ENCODE results near the gene PDGFB. TPM values are rescaled to one million over a fixed set of nuclear protein-coding genes. Genes with fewer than 3 reads are reported as not detected.

PDGFB gene
- total RNA-seq, 1 experiment from 2014 or later: 8.3 TPM

DNA sequence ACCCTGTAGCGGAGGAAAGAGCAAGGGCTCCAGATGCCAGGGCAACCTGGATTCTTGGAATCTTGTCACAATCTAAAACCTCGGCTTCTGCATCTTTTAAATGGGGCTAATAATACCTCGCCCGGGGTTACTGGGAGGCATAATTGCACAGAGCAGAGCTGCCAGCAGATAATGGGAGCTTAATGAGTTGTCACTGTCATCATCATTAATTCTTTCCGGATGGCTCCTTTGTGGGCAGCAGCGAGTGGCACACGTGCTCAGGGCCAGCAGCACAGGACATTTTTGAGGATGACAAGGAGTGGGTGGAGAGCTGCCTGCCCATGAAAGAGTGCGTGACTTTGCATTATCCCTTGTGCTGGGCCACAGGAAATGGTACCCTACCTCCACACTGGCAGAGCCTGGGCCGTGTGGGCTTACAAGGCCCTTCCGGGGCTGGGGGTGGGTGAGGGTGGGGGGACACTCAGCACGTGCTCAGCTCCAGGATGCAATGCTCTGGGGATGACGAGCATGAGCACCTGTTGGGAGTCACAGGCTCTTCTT is 5.7 kb downstream of the PDGFB start:
- DNase-seq: no peak
- H3K36me3 ChIP-seq (ENCODE audit: control insufficient read depth, insufficient read depth, low read length): no peaks in the 10 kb centered on the region
- CTCF ChIA-PET: no interaction called here
- BruUV-seq (replicated peaks): no TSS peak
- no peaks in the 10 kb centered on the region for H3K9me3 Mint-ChIP-seq (ENCODE audit: unreplicated experiment)
- H3K27me3 ChIP-seq (replicated peaks; ENCODE audit: control insufficient read depth, insufficient read depth, low read length): no peaks in the 10 kb centered on the region
- peaks cover 24% of the 10 kb centered on the region for H3K4me1 Mint-ChIP-seq (ENCODE audit: low read depth, unreplicated experiment)
- H3K4me1 ChIP-seq: peaks cover 20% of the 10 kb centered on the region
- H3K27ac Mint-ChIP-seq (ENCODE audit: unreplicated experiment): peak overlapping the region; percentile 84
- H3K4me3 Mint-ChIP-seq (ENCODE audit: unreplicated experiment): peak overlapping the region; percentile 88
- no peaks in the 10 kb centered on the region for H3K27me3 Mint-ChIP-seq (ENCODE audit: insufficient read depth, unreplicated experiment)
- POLR2A ChIA-PET: no interaction called here
- intact Hi-C loops (cut with micrococcal nuclease; ENCODE audit: unreplicated experiment): no loop called here
- no peak overlapping the region for H3K4me3 ChIP-seq (ENCODE audit: low read depth, low read length)
- H3K36me3 Mint-ChIP-seq (ENCODE audit: insufficient read depth, unreplicated experiment): peaks cover 24% of the 10 kb centered on the region
- no peaks in the 10 kb centered on the region for H3K9me3 ChIP-seq
- TF ChIP-seq, protein P1, sequence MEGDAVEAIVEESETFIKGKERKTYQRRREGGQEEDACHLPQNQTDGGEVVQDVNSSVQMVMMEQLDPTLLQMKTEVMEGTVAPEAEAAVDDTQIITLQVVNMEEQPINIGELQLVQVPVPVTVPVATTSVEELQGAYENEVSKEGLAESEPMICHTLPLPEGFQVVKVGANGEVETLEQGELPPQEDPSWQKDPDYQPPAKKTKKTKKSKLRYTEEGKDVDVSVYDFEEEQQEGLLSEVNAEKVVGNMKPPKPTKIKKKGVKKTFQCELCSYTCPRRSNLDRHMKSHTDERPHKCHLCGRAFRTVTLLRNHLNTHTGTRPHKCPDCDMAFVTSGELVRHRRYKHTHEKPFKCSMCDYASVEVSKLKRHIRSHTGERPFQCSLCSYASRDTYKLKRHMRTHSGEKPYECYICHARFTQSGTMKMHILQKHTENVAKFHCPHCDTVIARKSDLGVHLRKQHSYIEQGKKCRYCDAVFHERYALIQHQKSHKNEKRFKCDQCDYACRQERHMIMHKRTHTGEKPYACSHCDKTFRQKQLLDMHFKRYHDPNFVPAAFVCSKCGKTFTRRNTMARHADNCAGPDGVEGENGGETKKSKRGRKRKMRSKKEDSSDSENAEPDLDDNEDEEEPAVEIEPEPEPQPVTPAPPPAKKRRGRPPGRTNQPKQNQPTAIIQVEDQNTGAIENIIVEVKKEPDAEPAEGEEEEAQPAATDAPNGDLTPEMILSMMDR (IDR thresholded peaks at IDR 0.05; ENCODE audit: insufficient read depth in 1 of 2, low read depth in 1 of 2, low read length in 1 of 2, severe bottlenecking in 1 of 2, unreplicated experiment in 1 of 2): no peak

- no peaks in the 10 kb centered on the region for H3K9me3 ChIP-seq
- no peak for DNase-seq
- peaks cover 20% of the 10 kb centered on the region for H3K4me1 ChIP-seq
- no peaks in the 10 kb centered on the region for H3K36me3 ChIP-seq (ENCODE audit: control insufficient read depth, insufficient read depth, low read length)
- H3K27me3 Mint-ChIP-seq (ENCODE audit: insufficient read depth, unreplicated experiment): no peaks in the 10 kb centered on the region
- TF ChIP-seq, protein P1 (IDR thresholded peaks at IDR 0.05; ENCODE audit: insufficient read depth in 1 of 2, low read depth in 1 of 2, low read length in 1 of 2, severe bottlenecking in 1 of 2, unreplicated experiment in 1 of 2): no peak
- peaks cover 24% of the 10 kb centered on the region for H3K4me1 Mint-ChIP-seq (ENCODE audit: low read depth, unreplicated experiment)
- BruUV-seq (replicated peaks): no TSS peak
- no peaks in the 10 kb centered on the region for H3K27me3 ChIP-seq (replicated peaks; ENCODE audit: control insufficient read depth, insufficient read depth, low read length)
- CTCF ChIA-PET: no interaction called here
- intact Hi-C loops (cut with micrococcal nuclease; ENCODE audit: unreplicated experiment): no loop called here
- no peak overlapping the region for H3K4me3 ChIP-seq (ENCODE audit: low read depth, low read length)
- peak overlapping the region; percentile 84 for H3K27ac Mint-ChIP-seq (ENCODE audit: unreplicated experiment)
- no peaks in the 10 kb centered on the region for H3K9me3 Mint-ChIP-seq (ENCODE audit: unreplicated experiment)
- peak overlapping the region; percentile 16 for H3K4me3 Mint-ChIP-seq (ENCODE audit: unreplicated experiment)
- H3K36me3 Mint-ChIP-seq (ENCODE audit: insufficient read depth, unreplicated experiment): peaks cover 24% of the 10 kb centered on the region
- POLR2A ChIA-PET: no interaction called here
Measured at GRCh38 chr22:39238561-39238960, 6.2 kb downstream of the PDGFB start.

GRCh38 chr22:39238101-39238466 is 6.7 kb downstream of the PDGFB start:
- intact Hi-C loops (cut with micrococcal nuclease; ENCODE audit: unreplicated experiment): no loop called here
- no peak for DNase-seq
- ChIA-PET POLR2A (no interaction called here), CTCF (no interaction called here)
- no peaks in the 10 kb centered on the region for H3K27me3 ChIP-seq (replicated peaks; ENCODE audit: control insufficient read depth, insufficient read depth, low read length)
- no TSS peak for BruUV-seq (replicated peaks)
- peaks cover 20% of the 10 kb centered on the region for H3K36me3 Mint-ChIP-seq (ENCODE audit: insufficient read depth, unreplicated experiment)
- no peaks in the 10 kb centered on the region for H3K9me3 Mint-ChIP-seq (ENCODE audit: unreplicated experiment)
- TF ChIP-seq, protein P1 (IDR thresholded peaks at IDR 0.05; ENCODE audit: insufficient read depth in 1 of 2, low read depth in 1 of 2, low read length in 1 of 2, severe bottlenecking in 1 of 2, unreplicated experiment in 1 of 2): no peak
- no peak overlapping the region for H3K27ac Mint-ChIP-seq (ENCODE audit: unreplicated experiment)
- H3K9me3 ChIP-seq: no peaks in the 10 kb centered on the region
- H3K36me3 ChIP-seq (ENCODE audit: control insufficient read depth, insufficient read depth, low read length): no peaks in the 10 kb centered on the region
- H3K4me3 Mint-ChIP-seq (ENCODE audit: unreplicated experiment): no peak overlapping the region
- peaks cover 20% of the 10 kb centered on the region for H3K4me1 ChIP-seq
- H3K4me3 ChIP-seq (ENCODE audit: low read depth, low read length): no peak overlapping the region
- no peaks in the 10 kb centered on the region for H3K27me3 Mint-ChIP-seq (ENCODE audit: insufficient read depth, unreplicated experiment)
- H3K4me1 Mint-ChIP-seq (ENCODE audit: low read depth, unreplicated experiment): peaks cover 24% of the 10 kb centered on the region

All from Caco-2 (cell line).